ENCODE data around the gene RAB39B. TPM values are rescaled to one million over a fixed set of nuclear protein-coding genes. Genes with fewer than 3 reads are reported as not detected.
"Not testable (repeated sequence)": the region's sequence is repeated elsewhere in the genome, so short reads cannot be mapped to it uniquely, and the experiment has no call there.

RAB39B gene
- 8.3 and 9.4 TPM in 2 replicates for total RNA-seq

- DNase-seq (ENCODE audit: low spot score), result peak; percentile 60
- peak within 1 kb of the TSS; percentile 88 for H3K4me3 Mint-ChIP-seq (ENCODE audit: low read depth)
- peaks cover 20% of the 10 kb centered on the region for H3K36me3 Mint-ChIP-seq (ENCODE audit: low read depth)
- no peaks in the 10 kb centered on the region for H3K27me3 Mint-ChIP-seq (ENCODE audit: low read depth)
- intact Hi-C loops (cut with micrococcal nuclease), result loop anchor here (2.0 kb wide), 1 partner anchor 47 kb away; the partner anchor contains the start of gene VBP1
- no peaks in the 10 kb centered on the region for H3K9me3 Mint-ChIP-seq
- H3K27ac Mint-ChIP-seq, result peak within 1 kb of the TSS; percentile 54
- H3K4me1 Mint-ChIP-seq (ENCODE audit: low read depth), result peaks cover 13% of the 10 kb centered on the region
These were observed at the start of gene RAB39B for GRCh38 chrX:155263854-155264628. Gene RAB39B (minus strand): TSS chrX:155264491. CDS start chrX:155264288, 203 bp downstream.

GRCh38 chrX:155313766-155314165 lies 49.5 kb upstream of the RAB39B start:
- Mint-ChIP-seq H3K27ac (no peak overlapping the region), H3K9me3 (no peaks in the 10 kb centered on the region), H3K4me3 (ENCODE audit: low read depth) (no peak overlapping the region), H3K27me3 (ENCODE audit: low read depth) (peaks cover 9% of the 10 kb centered on the region), H3K36me3 (ENCODE audit: low read depth) (no peaks in the 10 kb centered on the region), H3K4me1 (ENCODE audit: low read depth) (peaks cover 3% of the 10 kb centered on the region)
- intact Hi-C loops (cut with micrococcal nuclease), result no loop called here
- no peak for DNase-seq (ENCODE audit: low spot score)

- Mint-ChIP-seq H3K36me3 (ENCODE audit: low read depth) (no peaks in the 10 kb centered on the region), H3K4me3 (ENCODE audit: low read depth) (no peak overlapping the region), H3K27me3 (ENCODE audit: low read depth) (peaks cover 2% of the 10 kb centered on the region), H3K9me3 (no peaks in the 10 kb centered on the region), H3K27ac (no peak overlapping the region), H3K4me1 (ENCODE audit: low read depth) (no peaks in the 10 kb centered on the region)
- no peak for DNase-seq (ENCODE audit: low spot score)
- intact Hi-C loops (cut with micrococcal nuclease), result no loop called here
These were observed 29.5 kb upstream of the RAB39B start for GRCh38 chrX:155293771-155294170.

- Mint-ChIP-seq H3K9me3 (no peaks in the 10 kb centered on the region), H3K4me3 (ENCODE audit: low read depth) (no peak overlapping the region), H3K27me3 (ENCODE audit: low read depth) (peaks cover 6% of the 10 kb centered on the region), H3K36me3 (ENCODE audit: low read depth) (no peaks in the 10 kb centered on the region), H3K4me1 (ENCODE audit: low read depth) (peaks cover 4% of the 10 kb centered on the region), H3K27ac (no peak overlapping the region)
- DNase-seq (ENCODE audit: low spot score), result no peak
- intact Hi-C loops (cut with micrococcal nuclease), result no loop called here
These were observed 15.6 kb upstream of the RAB39B start for GRCh38 chrX:155279873-155280272.

DNA sequence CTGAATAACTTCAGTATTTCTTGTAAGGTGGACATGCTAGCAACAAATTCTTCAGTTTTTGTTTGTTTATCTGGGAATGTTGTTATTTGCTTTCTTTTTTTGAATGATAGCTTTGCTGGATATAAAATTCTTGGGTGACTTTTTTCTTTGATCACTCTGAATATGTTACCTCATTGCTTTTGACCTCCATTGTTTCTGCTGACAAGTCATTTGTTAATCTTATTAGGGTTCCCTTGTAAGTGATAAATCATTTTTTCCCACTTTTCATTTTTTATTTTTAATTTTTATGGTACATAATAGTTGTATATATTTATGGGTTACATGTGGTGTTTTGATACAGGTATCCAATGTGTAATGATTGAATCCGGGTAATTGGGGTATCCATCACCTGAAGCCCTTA lies 6.7 kb upstream of the RAB39B start:
- no peak for DNase-seq (ENCODE audit: low spot score)
- no peak overlapping the region for H3K4me3 Mint-ChIP-seq (ENCODE audit: low read depth)
- H3K36me3 Mint-ChIP-seq (ENCODE audit: low read depth), result no peaks in the 10 kb centered on the region
- intact Hi-C loops (cut with micrococcal nuclease), result no loop called here
- no peak overlapping the region for H3K27ac Mint-ChIP-seq
- no peaks in the 10 kb centered on the region for H3K9me3 Mint-ChIP-seq
- H3K27me3 Mint-ChIP-seq (ENCODE audit: low read depth), result peaks cover 2% of the 10 kb centered on the region
- H3K4me1 Mint-ChIP-seq (ENCODE audit: low read depth), result no peaks in the 10 kb centered on the region

GRCh38 chrX:155267995-155268394 lies 3.7 kb upstream of the RAB39B start:
- H3K27ac Mint-ChIP-seq; intact Hi-C loops (cut with micrococcal nuclease); H3K4me3 Mint-ChIP-seq (ENCODE audit: low read depth); H3K27me3 Mint-ChIP-seq (ENCODE audit: low read depth); DNase-seq (ENCODE audit: low spot score); H3K4me1 Mint-ChIP-seq (ENCODE audit: low read depth); H3K36me3 Mint-ChIP-seq (ENCODE audit: low read depth); H3K9me3 Mint-ChIP-seq: not testable (repeated sequence)

GRCh38 chrX:155266439-155266838 lies 2.1 kb upstream of the RAB39B start:
- Mint-ChIP-seq H3K27ac (no peak overlapping the region), H3K4me3 (ENCODE audit: low read depth) (no peak overlapping the region), H3K9me3 (no peaks in the 10 kb centered on the region), H3K27me3 (ENCODE audit: low read depth) (no peaks in the 10 kb centered on the region), H3K4me1 (ENCODE audit: low read depth) (peaks cover 11% of the 10 kb centered on the region), H3K36me3 (ENCODE audit: low read depth) (peaks cover 4% of the 10 kb centered on the region)
- intact Hi-C loops (cut with micrococcal nuclease), result no loop called here
- no peak for DNase-seq (ENCODE audit: low spot score)

GRCh38 chrX:155262970-155263754 lies 1.1 kb downstream of the RAB39B start:
- no peak for DNase-seq (ENCODE audit: low spot score)
- H3K27me3 Mint-ChIP-seq (ENCODE audit: low read depth), result no peaks in the 10 kb centered on the region
- peak overlapping the region; percentile 88 for H3K4me3 Mint-ChIP-seq (ENCODE audit: low read depth)
- H3K36me3 Mint-ChIP-seq (ENCODE audit: low read depth), result peaks cover 20% of the 10 kb centered on the region
- no peaks in the 10 kb centered on the region for H3K9me3 Mint-ChIP-seq
- peaks cover 13% of the 10 kb centered on the region for H3K4me1 Mint-ChIP-seq (ENCODE audit: low read depth)
- H3K27ac Mint-ChIP-seq, result peak overlapping the region; percentile 54
- intact Hi-C loops (cut with micrococcal nuclease), result no loop called here

DNA sequence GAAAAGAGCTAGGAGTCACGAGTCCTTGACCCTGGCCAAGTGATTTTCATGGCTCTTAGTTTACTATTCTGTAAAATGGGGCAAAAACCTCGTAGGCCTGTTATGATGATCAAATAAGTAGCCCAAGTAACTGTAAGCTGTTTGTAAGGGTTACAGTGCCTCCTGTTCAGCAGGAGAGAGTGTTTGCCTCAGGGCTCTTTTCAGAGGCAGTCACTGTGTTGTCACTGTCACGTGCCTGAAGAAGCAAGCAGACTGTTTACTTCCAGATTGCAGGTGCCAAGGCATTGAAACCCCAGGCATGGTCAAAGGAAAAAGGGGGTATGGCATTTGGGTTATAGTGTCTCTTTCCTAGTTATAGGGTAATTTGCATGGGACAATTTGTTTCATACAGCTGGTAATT lies 4.5 kb downstream of the RAB39B start:
- no peak overlapping the region for H3K27ac Mint-ChIP-seq
- peaks cover 23% of the 10 kb centered on the region for H3K36me3 Mint-ChIP-seq (ENCODE audit: low read depth)
- no peak for DNase-seq (ENCODE audit: low spot score)
- H3K4me3 Mint-ChIP-seq (ENCODE audit: low read depth), result no peak overlapping the region
- no peaks in the 10 kb centered on the region for H3K9me3 Mint-ChIP-seq
- no peaks in the 10 kb centered on the region for H3K27me3 Mint-ChIP-seq (ENCODE audit: low read depth)
- intact Hi-C loops (cut with micrococcal nuclease), result no loop called here
- H3K4me1 Mint-ChIP-seq (ENCODE audit: low read depth), result peaks cover 18% of the 10 kb centered on the region

- intact Hi-C loops (cut with micrococcal nuclease), result no loop called here
- Mint-ChIP-seq H3K9me3 (no peaks in the 10 kb centered on the region), H3K27ac (no peak overlapping the region), H3K36me3 (ENCODE audit: low read depth) (no peaks in the 10 kb centered on the region), H3K27me3 (ENCODE audit: low read depth) (no peaks in the 10 kb centered on the region), H3K4me3 (ENCODE audit: low read depth) (no peak overlapping the region), H3K4me1 (ENCODE audit: low read depth) (peaks cover 6% of the 10 kb centered on the region)
- no peak for DNase-seq (ENCODE audit: low spot score)
These were observed 12.9 kb downstream of the RAB39B start for GRCh38 chrX:155251391-155251790.

DNA sequence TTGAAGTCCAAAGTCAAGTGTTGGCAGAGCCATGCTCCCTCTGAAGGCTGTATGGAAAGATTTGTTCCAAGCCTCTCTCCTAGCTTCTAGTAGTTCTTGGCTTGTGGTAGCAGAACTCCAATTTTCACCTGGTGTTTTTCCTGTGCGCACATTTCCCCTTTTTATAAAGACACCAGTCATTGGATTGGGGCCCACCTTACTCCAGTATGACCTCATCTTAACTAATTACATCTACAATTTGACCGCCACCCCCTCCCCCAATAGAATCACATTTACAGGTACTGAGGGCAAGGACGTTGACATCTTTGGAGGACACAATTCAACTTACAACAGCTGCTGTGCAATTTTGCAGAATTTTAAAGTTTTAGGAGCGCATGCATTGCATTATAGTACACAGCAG lies 16.8 kb downstream of the RAB39B start:
- Mint-ChIP-seq H3K4me1 (ENCODE audit: low read depth) (peaks cover 6% of the 10 kb centered on the region), H3K9me3 (no peaks in the 10 kb centered on the region), H3K36me3 (ENCODE audit: low read depth) (no peaks in the 10 kb centered on the region), H3K27ac (no peak overlapping the region), H3K27me3 (ENCODE audit: low read depth) (no peaks in the 10 kb centered on the region), H3K4me3 (ENCODE audit: low read depth) (no peak overlapping the region)
- DNase-seq (ENCODE audit: low spot score), result no peak
- intact Hi-C loops (cut with micrococcal nuclease), result no loop called here

GRCh38 chrX:155246748-155247147 lies 17.5 kb downstream of the RAB39B start:
- DNase-seq (ENCODE audit: low spot score), result no peak
- no peaks in the 10 kb centered on the region for H3K9me3 Mint-ChIP-seq
- intact Hi-C loops (cut with micrococcal nuclease), result no loop called here
- no peak overlapping the region for H3K27ac Mint-ChIP-seq
- H3K4me3 Mint-ChIP-seq (ENCODE audit: low read depth), result no peak overlapping the region
- peaks cover 6% of the 10 kb centered on the region for H3K4me1 Mint-ChIP-seq (ENCODE audit: low read depth)
- no peaks in the 10 kb centered on the region for H3K27me3 Mint-ChIP-seq (ENCODE audit: low read depth)
- H3K36me3 Mint-ChIP-seq (ENCODE audit: low read depth), result no peaks in the 10 kb centered on the region

DNA sequence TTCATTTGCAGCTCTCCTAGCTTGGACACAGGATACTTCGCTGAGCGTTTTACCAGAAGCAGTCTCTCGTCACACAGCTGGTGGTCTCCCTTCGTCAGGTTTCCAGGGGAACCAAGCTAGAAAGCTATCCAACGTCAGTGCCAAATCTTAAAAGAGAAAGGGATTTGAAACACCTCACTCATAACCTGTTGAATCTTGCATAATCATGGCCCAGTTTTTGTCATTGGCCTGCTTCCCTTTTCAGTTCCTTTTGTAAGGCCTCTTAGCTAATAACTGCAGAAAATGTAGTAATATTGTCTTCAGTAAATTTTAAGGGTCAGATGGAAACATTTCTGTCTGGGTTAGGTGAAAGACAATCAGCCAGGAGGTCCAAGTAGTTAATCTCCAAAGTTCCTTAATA lies 22.0 kb downstream of the RAB39B start:
- H3K27me3 Mint-ChIP-seq (ENCODE audit: low read depth), result no peaks in the 10 kb centered on the region
- peaks cover 15% of the 10 kb centered on the region for H3K36me3 Mint-ChIP-seq (ENCODE audit: low read depth)
- intact Hi-C loops (cut with micrococcal nuclease), result no loop called here
- H3K4me1 Mint-ChIP-seq (ENCODE audit: low read depth), result peaks cover 2% of the 10 kb centered on the region
- no peak overlapping the region for H3K4me3 Mint-ChIP-seq (ENCODE audit: low read depth)
- no peak for DNase-seq (ENCODE audit: low spot score)
- H3K9me3 Mint-ChIP-seq, result no peaks in the 10 kb centered on the region
- H3K27ac Mint-ChIP-seq, result no peak overlapping the region

Data from activated T-helper 2 cell treated with anti-CD3 and anti-CD28 coated beads, Interferon-gamma antibody, Interleukin-2, Interleukin-4, amounts not matched to agents 10 μg/mL and 5 μg/mL and 100 μg/mL, durations not matched to agents 14 hours and 24 hours and 36 hours (primary cell).